ENCODE results near the gene KDM2B. TPM values are rescaled to one million over a fixed set of nuclear protein-coding genes. Genes with fewer than 3 reads are reported as not detected.

Gene KDM2B
- total RNA-seq, 3 donors from 2014 or later = 47.3 to 51.8 (median 48.6) TPM

DNA sequence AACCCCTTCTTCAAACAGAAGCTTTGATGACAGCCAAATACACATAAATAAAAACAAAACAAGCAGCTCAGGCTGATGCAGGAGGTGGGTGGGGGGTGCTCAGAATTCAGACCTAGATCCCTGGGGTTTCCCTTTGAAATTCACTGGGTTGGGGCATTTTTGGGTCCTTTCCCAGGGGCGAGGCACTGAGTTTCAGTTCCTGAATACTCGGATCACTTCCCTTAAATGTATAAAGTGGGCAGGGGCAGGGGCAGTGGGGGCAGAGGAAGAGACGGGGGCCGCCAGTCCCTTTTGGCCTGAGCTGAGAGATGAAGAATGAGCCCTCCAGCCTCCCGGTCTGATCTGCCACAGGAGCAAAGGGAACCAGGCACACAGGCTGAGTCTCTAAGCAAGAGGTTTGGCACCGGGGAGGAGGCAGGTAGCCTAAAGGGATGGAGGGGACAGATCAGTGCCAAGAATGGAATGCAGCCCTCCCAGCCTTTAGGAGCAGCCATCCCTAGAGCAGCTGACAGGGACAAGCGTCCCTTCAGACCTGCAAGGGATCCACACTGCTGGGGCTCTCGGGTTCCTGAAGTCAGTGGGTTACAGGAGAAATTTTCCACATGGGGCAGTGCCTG, 20.3 kb downstream of the KDM2B start:
- Mint-ChIP-seq H3K27me3 (ENCODE audit: low read depth) (no peaks in the 10 kb centered on the region), H3K4me1 (ENCODE audit: low read depth) (peaks cover 20% of the 10 kb centered on the region), H3K4me3 (no peak overlapping the region), H3K36me3 (ENCODE audit: insufficient read depth) (peaks cover 6% of the 10 kb centered on the region), H3K9me3 (no peaks in the 10 kb centered on the region)
- ATAC-seq = no peak
- DNase-seq = no peak

DNA sequence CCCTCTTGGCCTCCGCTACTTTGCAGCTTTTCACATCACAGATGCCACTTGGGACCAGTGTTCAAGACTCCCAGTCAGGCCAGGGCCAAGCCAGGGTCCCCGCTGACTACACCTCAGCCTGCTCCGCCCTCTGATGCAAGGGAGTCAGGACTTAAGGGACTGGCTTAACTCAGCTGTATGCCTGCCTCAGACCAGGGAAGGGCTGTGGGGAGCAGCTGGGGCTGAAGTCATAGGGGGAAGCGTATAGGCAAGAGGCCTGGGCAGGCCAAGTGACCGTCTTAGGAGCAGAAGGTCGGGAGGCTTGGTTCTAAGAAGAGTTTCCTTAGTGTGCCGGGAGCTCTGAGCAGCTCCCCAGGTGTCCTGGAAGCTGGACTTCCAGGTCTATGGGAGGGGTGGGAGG, 21.9 kb downstream of the KDM2B start:
- Mint-ChIP-seq H3K4me3 (no peak overlapping the region), H3K9me3 (no peaks in the 10 kb centered on the region), H3K36me3 (ENCODE audit: insufficient read depth) (peaks cover 4% of the 10 kb centered on the region), H3K27me3 (ENCODE audit: low read depth) (no peaks in the 10 kb centered on the region), H3K4me1 (ENCODE audit: low read depth) (peaks cover 20% of the 10 kb centered on the region)
- DNase-seq (no peak), ATAC-seq (no peak)

GRCh38 chr12:121550974-121551634, 29.7 kb downstream of the KDM2B start:
- DNase-seq (no peak), ATAC-seq (no peak)
- Mint-ChIP-seq H3K9me3 (no peaks in the 10 kb centered on the region), H3K27me3 (ENCODE audit: low read depth) (no peaks in the 10 kb centered on the region), H3K36me3 (ENCODE audit: insufficient read depth) (peaks cover 6% of the 10 kb centered on the region), H3K4me1 (ENCODE audit: low read depth) (peaks cover 7% of the 10 kb centered on the region), H3K4me3 (no peak overlapping the region)

- DNase-seq (no peak), ATAC-seq (no peak)
- Mint-ChIP-seq H3K4me3 (no peak overlapping the region), H3K36me3 (ENCODE audit: insufficient read depth) (peaks cover 9% of the 10 kb centered on the region), H3K27me3 (ENCODE audit: low read depth) (no peaks in the 10 kb centered on the region), H3K4me1 (ENCODE audit: low read depth) (peaks cover 7% of the 10 kb centered on the region), H3K9me3 (no peaks in the 10 kb centered on the region)
Measured at GRCh38 chr12:121549075-121549474, 31.7 kb downstream of the KDM2B start.

- H3K36me3 Mint-ChIP-seq (ENCODE audit: insufficient read depth) = peaks cover 9% of the 10 kb centered on the region
- H3K4me3 Mint-ChIP-seq = no peak overlapping the region
- DNase-seq (no peak), ATAC-seq (no peak)
- H3K9me3 Mint-ChIP-seq = no peaks in the 10 kb centered on the region
- no peaks in the 10 kb centered on the region for H3K27me3 Mint-ChIP-seq (ENCODE audit: low read depth)
- no peaks in the 10 kb centered on the region for H3K4me1 Mint-ChIP-seq (ENCODE audit: low read depth)
Measured at GRCh38 chr12:121545480-121545879, 35.3 kb downstream of the KDM2B start.

DNA sequence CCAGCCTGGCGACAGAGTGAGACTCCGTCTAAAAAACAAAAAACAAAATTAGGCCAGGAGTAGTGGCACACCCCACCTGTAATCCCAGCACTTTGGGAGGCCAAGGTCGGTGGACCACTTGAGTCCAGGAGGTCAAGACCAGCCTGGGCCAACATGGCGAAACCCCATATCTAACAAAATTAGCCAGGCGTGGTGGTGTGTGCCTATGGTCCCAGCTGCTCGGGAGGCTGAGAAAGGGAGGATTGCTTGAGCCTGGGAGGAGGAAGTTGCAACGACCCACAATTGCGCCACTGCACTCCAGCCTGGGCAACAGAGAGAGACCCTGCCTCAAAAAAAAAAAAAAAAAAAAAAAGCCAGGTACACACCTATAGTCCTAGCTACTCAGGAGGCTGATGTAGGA, 37.0 kb downstream of the KDM2B start:
- DNase-seq = no peak
- Mint-ChIP-seq H3K4me1 (ENCODE audit: low read depth) (peaks cover 3% of the 10 kb centered on the region), H3K9me3 (no peaks in the 10 kb centered on the region), H3K36me3 (ENCODE audit: insufficient read depth) (peaks cover 7% of the 10 kb centered on the region), H3K4me3 (no peak overlapping the region), H3K27me3 (ENCODE audit: low read depth) (no peaks in the 10 kb centered on the region)
- no peak for ATAC-seq

- Mint-ChIP-seq H3K27me3 (ENCODE audit: low read depth) (no peaks in the 10 kb centered on the region), H3K9me3 (no peaks in the 10 kb centered on the region), H3K36me3 (ENCODE audit: insufficient read depth) (no peaks in the 10 kb centered on the region), H3K4me3 (peak overlapping the region; percentile 9), H3K4me1 (ENCODE audit: low read depth) (peaks cover 30% of the 10 kb centered on the region)
- DNase-seq (no peak), ATAC-seq (no peak)
Measured at GRCh38 chr12:121539908-121540307, 40.9 kb downstream of the KDM2B start.

- Mint-ChIP-seq H3K4me1 (ENCODE audit: low read depth) (peaks cover 40% of the 10 kb centered on the region), H3K36me3 (ENCODE audit: insufficient read depth) (peaks cover 2% of the 10 kb centered on the region), H3K27me3 (ENCODE audit: low read depth) (no peaks in the 10 kb centered on the region), H3K4me3 (peak overlapping the region; percentile 82), H3K9me3 (no peaks in the 10 kb centered on the region)
- ATAC-seq (no peak), DNase-seq (no peak)
Measured at GRCh38 chr12:121538699-121539061, 42.1 kb downstream of the KDM2B start.

- ATAC-seq = peak; percentile 27 to 34
- Mint-ChIP-seq H3K4me3 (peak overlapping the region; percentile 82), H3K9me3 (no peaks in the 10 kb centered on the region), H3K4me1 (ENCODE audit: low read depth) (peaks cover 45% of the 10 kb centered on the region), H3K27me3 (ENCODE audit: low read depth) (no peaks in the 10 kb centered on the region), H3K36me3 (ENCODE audit: insufficient read depth) (peaks cover 2% of the 10 kb centered on the region)
- DNase-seq = peak; percentile 18
Measured at GRCh38 chr12:121537814-121538698, 42.8 kb downstream of the KDM2B start.

DNA sequence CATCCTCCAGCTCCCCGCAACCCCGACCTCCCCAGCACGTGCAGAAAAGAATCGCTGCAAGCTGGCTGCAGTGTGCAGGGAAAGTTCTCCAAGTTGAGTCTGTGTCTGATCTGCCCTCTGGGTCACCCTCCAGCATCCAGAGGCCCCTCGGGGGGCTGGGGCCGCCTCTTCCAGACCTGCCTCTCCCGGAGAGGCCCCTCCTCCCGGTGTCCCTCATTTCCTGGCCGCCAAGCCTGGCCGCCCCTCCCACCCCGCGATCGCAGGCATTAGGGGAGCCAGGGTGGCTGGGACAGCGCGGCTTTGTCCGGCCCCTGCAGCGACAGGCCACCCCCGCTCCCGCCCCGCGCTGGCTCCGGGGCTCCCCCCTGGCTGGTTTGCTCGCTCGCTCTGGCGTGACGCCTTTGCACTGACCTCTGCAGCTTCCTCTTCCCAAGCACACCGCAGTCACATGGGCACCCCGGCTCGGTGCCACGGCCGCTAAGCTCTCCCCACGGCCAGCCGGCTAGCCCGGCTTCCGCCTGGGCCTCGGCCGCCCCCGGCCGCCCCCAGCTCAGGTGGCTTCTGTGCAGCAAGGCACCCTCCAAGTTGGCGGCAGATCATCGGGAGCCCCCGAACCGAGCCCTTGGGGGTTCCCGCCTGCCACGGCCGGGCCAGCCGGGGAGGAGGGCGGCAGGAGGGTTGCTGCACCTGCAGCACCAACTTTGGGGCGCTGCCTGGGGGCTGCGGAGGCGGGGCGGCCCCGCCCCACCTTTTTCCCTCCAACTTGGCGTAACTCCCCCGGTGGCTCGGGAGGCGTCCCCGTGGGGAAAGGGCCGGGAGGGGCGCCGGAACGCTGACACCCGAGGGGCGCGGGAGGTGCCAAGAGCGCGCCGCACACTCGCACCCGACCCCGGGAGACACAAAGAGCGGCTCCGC, 43.7 kb downstream of the KDM2B start:
- H3K36me3 Mint-ChIP-seq (ENCODE audit: insufficient read depth) = peaks cover 2% of the 10 kb centered on the region
- no peaks in the 10 kb centered on the region for H3K27me3 Mint-ChIP-seq (ENCODE audit: low read depth)
- H3K9me3 Mint-ChIP-seq = no peaks in the 10 kb centered on the region
- DNase-seq (peak; percentile 23), ATAC-seq (peak; percentile 20 to 23)
- H3K4me3 Mint-ChIP-seq = peak overlapping the region; percentile 72
- peaks cover 52% of the 10 kb centered on the region for H3K4me1 Mint-ChIP-seq (ENCODE audit: low read depth)

- Mint-ChIP-seq H3K4me1 (ENCODE audit: low read depth) (peaks cover 59% of the 10 kb centered on the region), H3K9me3 (no peaks in the 10 kb centered on the region), H3K36me3 (ENCODE audit: insufficient read depth) (peaks cover 7% of the 10 kb centered on the region), H3K4me3 (peak overlapping the region; percentile 72), H3K27me3 (ENCODE audit: low read depth) (no peaks in the 10 kb centered on the region)
- peak; percentile 61 for DNase-seq
- peak; percentile 47 for ATAC-seq
Measured at GRCh38 chr12:121536054-121536898, 44.5 kb downstream of the KDM2B start.

GRCh38 chr12:121535150-121536053, 45.4 kb downstream of the KDM2B start:
- H3K36me3 Mint-ChIP-seq (ENCODE audit: insufficient read depth) = peaks cover 12% of the 10 kb centered on the region
- ATAC-seq = no peak
- H3K4me1 Mint-ChIP-seq (ENCODE audit: low read depth) = peaks cover 68% of the 10 kb centered on the region
- H3K27me3 Mint-ChIP-seq (ENCODE audit: low read depth) = no peaks in the 10 kb centered on the region
- peak overlapping the region; percentile 68 for H3K4me3 Mint-ChIP-seq
- no peak for DNase-seq
- no peaks in the 10 kb centered on the region for H3K9me3 Mint-ChIP-seq

All from activated T-cell treated with anti-CD3 and anti-CD28 coated beads, Interleukin-2, amount 50 U/mL, for 4 hours (primary cell).